ENCODE results near the gene NDRG4.

GRCh38 chr16:58502217-58502921 is 2.4 kb downstream of the NDRG4 start:
- no peak for TF ChIP-seq CTCF (IDR thresholded peaks at IDR 0.05)
- no peak for TF ChIP-seq POLR2A (IDR thresholded peaks at IDR 0.05)
